ENCODE results near the gene CYLD.

CYLD gene

GRCh38 chr16:50819706-50820105 lies 77.8 kb downstream of the CYLD start:
- DNase-seq (ENCODE audit: low read depth), result no peak

DNA sequence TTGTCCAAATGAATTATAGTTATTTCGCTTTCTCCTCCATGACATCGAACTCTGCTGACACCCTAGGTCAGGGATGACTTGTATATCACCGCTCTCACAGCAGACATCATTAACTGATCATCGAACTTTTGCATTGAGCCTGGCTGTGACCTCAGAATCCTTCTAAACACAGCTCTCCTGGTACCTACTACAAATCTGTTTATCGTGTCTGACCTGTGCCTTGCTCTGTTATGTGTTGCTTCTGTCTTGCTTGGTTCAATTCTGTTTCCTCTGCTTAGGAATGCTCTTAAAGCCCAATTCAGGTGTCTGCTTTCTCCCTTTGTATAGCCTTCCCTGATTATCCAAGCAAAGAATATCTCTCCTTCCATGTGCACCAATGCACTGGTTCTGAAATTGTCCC lies 78.3 kb downstream of the CYLD start:
- no peak for DNase-seq (ENCODE audit: low read depth)

GRCh38 chr16:50821586-50821985 lies 79.7 kb downstream of the CYLD start:
- DNase-seq (ENCODE audit: low read depth), result no peak

GRCh38 chr16:50822671-50823070 lies 80.8 kb downstream of the CYLD start:
- no peak for DNase-seq (ENCODE audit: low read depth)

- DNase-seq (ENCODE audit: low read depth), result no peak
These were observed 85.0 kb downstream of the CYLD start for GRCh38 chr16:50826797-50827316.

GRCh38 chr16:50828164-50828702 lies 86.3 kb downstream of the CYLD start:
- no peak for DNase-seq (ENCODE audit: low read depth)

DNA sequence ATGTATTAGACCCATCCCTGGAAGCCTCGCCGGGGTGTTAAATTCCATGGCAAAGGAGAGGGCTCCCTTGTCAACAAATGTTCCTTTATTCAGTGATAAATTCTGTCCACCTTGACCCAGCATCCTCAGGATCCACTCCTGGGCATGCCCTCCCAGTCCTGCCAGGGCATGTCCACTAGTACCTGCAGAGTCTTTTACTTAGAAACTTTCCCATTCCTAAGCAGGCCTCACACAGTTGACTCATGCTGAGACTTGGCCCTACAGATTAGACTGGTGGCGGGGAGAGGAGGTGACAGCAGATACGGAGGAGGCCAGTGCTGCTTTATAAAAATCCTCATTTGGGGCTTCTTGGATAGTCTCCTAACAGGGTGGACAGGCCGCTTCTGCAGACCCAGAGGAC lies 88.8 kb downstream of the CYLD start:
- no peak for DNase-seq (ENCODE audit: low read depth)

DNA sequence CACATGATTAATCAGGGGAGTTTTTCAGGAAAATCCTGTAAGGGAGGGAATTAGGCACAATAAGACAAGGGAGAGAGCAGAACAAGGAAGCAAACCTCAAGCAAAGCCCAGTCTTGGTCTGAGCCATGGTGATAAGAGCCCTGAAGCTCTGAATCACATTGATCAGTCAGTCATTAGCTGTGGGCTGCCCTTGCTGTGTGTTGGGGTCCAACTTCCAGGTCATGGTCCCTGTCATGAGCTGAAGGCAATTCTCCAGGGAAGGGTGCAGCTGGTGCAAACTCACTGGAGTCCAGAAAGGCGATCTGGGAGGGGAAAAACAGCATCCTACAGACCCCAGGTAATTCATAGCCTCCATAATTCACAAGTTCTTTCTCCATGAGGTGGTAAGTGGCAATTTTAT lies 89.9 kb downstream of the CYLD start:
- no peak for DNase-seq (ENCODE audit: low read depth)

GRCh38 chr16:50833929-50834328 lies 92.0 kb downstream of the CYLD start:
- no peak for DNase-seq (ENCODE audit: low read depth)

GRCh38 chr16:50834701-50835100 lies 92.8 kb downstream of the CYLD start:
- no peak for DNase-seq (ENCODE audit: low read depth)

DNA sequence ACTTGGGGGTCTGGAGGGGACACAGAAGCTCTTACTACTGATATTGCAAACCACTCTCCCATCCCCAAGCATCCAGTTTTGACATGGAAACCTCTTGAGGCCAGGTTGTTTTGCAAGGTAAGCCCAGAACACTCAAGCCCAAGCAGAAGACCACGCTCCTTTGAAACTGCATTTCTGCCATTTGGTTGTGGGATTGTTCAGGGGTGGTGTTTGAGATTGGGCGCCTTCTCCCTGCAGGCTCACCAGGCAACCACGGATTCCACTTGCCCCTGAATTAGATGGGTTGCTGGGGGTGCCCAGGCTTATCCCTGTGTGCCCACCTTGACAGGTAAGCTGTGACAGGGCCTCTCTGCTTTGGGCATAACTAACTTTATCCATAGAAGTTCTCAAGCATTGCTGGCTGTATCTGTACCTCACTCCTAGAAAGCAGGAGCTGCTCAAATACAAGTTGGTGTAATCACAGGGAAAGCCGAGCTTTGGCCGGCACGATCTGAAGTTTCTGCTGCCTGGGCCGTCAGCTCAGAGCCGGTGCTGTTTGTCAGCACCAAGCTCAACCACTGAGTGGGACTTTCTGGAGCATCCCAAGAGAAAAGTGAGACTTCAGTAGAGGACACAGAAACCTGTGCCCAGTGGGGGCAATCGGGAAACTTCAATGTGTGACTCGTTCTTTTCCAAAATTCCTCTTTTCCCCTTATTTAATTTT lies 93.6 kb downstream of the CYLD start:
- DNase-seq (ENCODE audit: low read depth), result no peak

GRCh38 chr16:50836121-50836621 lies 94.3 kb downstream of the CYLD start:
- no peak for DNase-seq (ENCODE audit: low read depth)

DNA sequence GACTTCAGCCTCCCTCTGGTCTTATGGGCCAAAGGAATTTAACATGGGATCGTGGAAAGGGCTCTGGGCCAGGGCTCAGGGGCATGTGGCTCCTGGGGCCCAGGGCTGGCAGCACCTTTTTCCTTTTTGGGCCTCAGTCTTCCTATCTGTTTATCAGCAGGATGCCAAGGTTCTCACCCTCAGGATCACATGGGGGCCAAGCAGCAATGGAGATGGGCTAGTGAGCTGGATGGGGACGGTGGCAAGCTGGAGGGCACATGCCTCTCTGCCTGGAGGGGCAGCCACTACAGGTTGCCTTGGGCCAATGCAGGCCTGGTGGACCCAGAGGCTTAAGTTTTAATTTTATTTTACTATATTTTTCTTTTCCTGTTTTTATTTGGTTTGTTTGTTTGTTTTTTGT lies 95.4 kb downstream of the CYLD start:
- DNase-seq (ENCODE audit: low read depth), result no peak

DNA sequence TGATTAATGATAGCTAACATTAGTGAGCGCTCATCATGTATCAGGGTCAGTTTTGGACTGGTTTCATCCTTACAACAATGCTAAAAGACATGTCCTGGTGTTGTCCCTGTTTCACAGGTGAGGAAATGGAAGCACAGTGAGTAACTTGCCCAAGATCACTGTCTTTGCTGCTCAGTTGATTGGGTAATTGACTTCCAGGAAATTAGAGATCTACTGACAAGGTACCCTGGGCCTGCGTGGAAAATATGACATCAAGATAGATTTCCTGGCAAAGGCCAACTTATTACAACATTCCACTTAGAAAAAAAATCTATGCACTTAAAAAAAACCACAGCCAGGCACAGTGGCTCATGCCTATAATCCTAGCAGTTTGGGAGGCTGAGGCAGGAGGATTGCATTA lies 96.3 kb downstream of the CYLD start:
- DNase-seq (ENCODE audit: low read depth), result no peak

GRCh38 chr16:50838885-50839284 lies 97.0 kb downstream of the CYLD start:
- DNase-seq (ENCODE audit: low read depth), result no peak

DNA sequence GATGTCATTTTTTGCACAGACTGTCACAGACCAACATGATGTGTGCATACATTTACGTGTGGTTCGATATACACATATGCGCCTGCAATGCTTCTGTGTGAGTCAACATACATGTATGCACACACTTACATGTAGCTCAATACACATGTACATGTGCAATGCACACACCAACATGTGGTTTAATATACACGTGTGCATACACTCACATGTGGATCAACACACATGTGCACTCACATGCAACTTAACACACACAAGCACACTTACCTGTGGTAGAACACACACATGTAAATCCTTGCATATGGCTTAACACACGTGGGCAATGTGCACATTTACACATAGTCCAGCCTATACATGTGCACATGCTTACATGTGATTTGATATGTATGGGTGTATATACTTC lies 97.5 kb downstream of the CYLD start:
- DNase-seq (ENCODE audit: low read depth), result no peak

GRCh38 chr16:50839920-50840729 lies 98.2 kb downstream of the CYLD start:
- DNase-seq (ENCODE audit: low read depth), result no peak

- DNase-seq (ENCODE audit: low read depth), result no peak
These were observed 99.4 kb downstream of the CYLD start for GRCh38 chr16:50841081-50841886.

GRCh38 chr16:50842013-50842505 lies 100.2 kb downstream of the CYLD start:
- DNase-seq (ENCODE audit: low read depth), result no peak

- no peak for DNase-seq (ENCODE audit: low read depth)
These were observed 100.7 kb downstream of the CYLD start for GRCh38 chr16:50842589-50842988.

DNA sequence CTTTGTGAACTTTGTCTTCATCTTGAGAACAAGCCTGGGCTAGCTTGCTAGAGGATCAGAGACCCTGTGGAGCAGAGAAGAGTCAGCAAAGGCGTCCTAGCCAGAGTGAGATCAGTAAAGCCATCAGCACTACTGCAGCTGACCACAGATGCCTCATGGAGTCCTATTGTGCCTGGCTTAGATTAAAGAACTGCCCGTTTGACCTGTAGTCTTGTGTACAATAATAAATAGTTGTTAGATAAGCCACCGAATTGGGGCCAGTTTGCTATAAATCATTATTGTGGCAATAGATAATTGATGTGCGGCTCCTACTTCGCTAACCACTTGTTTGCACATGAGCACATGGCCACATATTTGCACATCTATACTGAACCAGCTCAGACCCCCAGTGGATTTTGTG lies 103.0 kb downstream of the CYLD start:
- DNase-seq (ENCODE audit: low read depth), result no peak

- no peak for DNase-seq (ENCODE audit: low read depth)
These were observed 103.4 kb downstream of the CYLD start for GRCh38 chr16:50845296-50845695.

Data from activated gamma-delta T cell treated with anti-CD3 and anti-CD28 coated beads, Interleukin-2, amount 50 U/mL, for 16 hours (primary cell).